Suprapubic skin (tissue), 4 donors: ENCODE measurements around the gene CALB2.

Experiments used
- CTCF ChIP-seq, 2 donors: fragments of 200-600 bp in 1 of 2; fragments of 450-650 bp in 1 of 2; sonication (generic) in 1 of 2; IDR thresholded peaks; one replicate each; pipeline ENCODE4 v1.5.1; 2016 to 2019; ENCODE audit warnings: antibody characterized with exemption in 2 of 2, mild to moderate bottlenecking in 1 of 2, moderate library complexity in 1 of 2
- EP300 ChIP-seq: sonication (generic); formaldehyde crosslinking; IDR thresholded peaks from one replicate; pipeline ENCODE4 v1.6.1; 2017; ENCODE audit warnings: antibody characterized with exemption
- POLR2A ChIP-seq, 2 donors: fragments of 450-650 bp; IDR thresholded peaks; one replicate each; pipeline ENCODE4 v1.6.1; 2017; ENCODE audit warnings: antibody characterized with exemption in 2 of 2, mild to moderate bottlenecking in 2 of 2, moderate library complexity in 2 of 2
- POLR2AphosphoS5 ChIP-seq, 3 donors: sonication (generic); formaldehyde crosslinking; IDR thresholded peaks; one replicate each; pipeline ENCODE4 v1.6.1; 2017; ENCODE audit warnings: antibody characterized with exemption in 3 of 3

DNA sequence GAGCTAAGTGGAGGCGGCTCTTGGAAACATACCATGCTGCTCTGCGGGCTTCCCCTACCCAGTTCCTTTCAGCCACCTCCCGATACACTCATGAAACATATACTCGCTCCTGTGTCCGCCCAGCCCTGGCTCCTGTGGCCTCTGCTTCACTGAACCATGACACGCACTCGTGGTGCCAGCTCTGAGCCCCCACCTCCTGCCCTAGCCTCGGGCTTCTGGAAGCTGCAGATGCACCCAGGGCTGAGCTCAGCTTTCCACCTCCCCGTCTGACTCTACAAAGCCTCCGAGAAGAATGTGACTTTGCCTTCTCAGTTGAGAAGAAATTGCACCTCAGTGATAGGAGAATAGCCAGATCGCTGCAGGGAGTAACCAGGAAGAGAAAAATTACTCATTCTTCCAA is 11.0 kb downstream of the CALB2 start:
- TF ChIP-seq POLR2AphosphoS5 (IDR thresholded peaks at IDR 0.05) (no peak), CTCF (IDR thresholded peaks at IDR 0.05) (no peak), POLR2A (IDR thresholded peaks at IDR 0.05) (no peak), EP300 (no peak)
